Testis (tissue), 3 donors: ENCODE data around the gene LTBR. TPM values are rescaled to one million over a fixed set of nuclear protein-coding genes. Genes with fewer than 3 reads are reported as not detected.

Experiments used
- DNase-seq: peaks from one replicate; pipeline ENCODE4 v3.0.0-alpha.2; 2019
- H3K27ac ChIP-seq, 2 donors: fragments of 200-600 bp; sonication (generic); one replicate each; pipeline ENCODE4 v1.5.1; 2019
- H3K27me3 ChIP-seq: fragments of 200-600 bp; sonication (generic); one replicate; pipeline ENCODE4 v1.5.1; 2019
- H3K36me3 ChIP-seq: fragments of 200-600 bp; sonication (generic); one replicate; pipeline ENCODE4 v1.5.1; 2017; ENCODE audit warnings: low read depth; ENCODE audit errors: missing control alignments
- H3K4me1 ChIP-seq: fragments of 200-600 bp; sonication (generic); one replicate; pipeline ENCODE4 v1.5.1; 2019
- H3K4me3 ChIP-seq, 2 donors: fragments of 200-600 bp; sonication (generic); one replicate each; pipeline ENCODE4 v1.5.1; 2017 to 2019
- H3K9me3 ChIP-seq: fragments of 200-600 bp; sonication (generic); one replicate; pipeline ENCODE4 v1.5.1; 2017
- POLR2A ChIP-seq: fragments of 450-650 bp; IDR thresholded peaks from one replicate; pipeline ENCODE4 v1.6.1; 2017; ENCODE audit warnings: antibody characterized with exemption, mild to moderate bottlenecking, moderate library complexity
- WGBS, 2 donors: methylation state at CpG; one replicate each; pipeline ENCODE4 v1.1.5; 2018; 5-methylcytosine and 5-hydroxymethylcytosine counted together
- intact Hi-C: fragments of 100-400 bp; cut with DNase I; formaldehyde crosslinking; loops from one replicate; pipeline ENCODE4 v1.15.1; 2023; ENCODE audit warnings: low total_unique reads
- polyA plus RNA-seq: library from polyadenylated mRNA; stranded (reverse); fragments of 350-450 nt; fragmentation: Illumina TruSeq; extraction: RNeasy Lipid Tissue Mini Kit (QIAGEN cat#74804); gene quantifications from one replicate; pipeline ENCODE4 v1.2.3, GENCODE V29; 2014; ENCODE audit warnings: low read depth, low replicate concordance; ENCODE audit not compliant: insufficient read depth
- total RNA-seq, 2 donors: library from RNA; depleted of rRNA; stranded (reverse); fragments of >200 nt; gene quantifications; one replicate each; pipeline ENCODE4 v1.2.3, GENCODE V29; 2016
- TF ChIP-seq, protein P1 (sequence below), 3 experiments: fragments of 450-650 bp in 2 of 3; fragments of 200-600 bp in 1 of 3; sonication (generic) in 1 of 3; IDR thresholded peaks; one replicate each; pipeline ENCODE4 v1.5.1; 2016 to 2019; ENCODE audit warnings: antibody characterized with exemption in 3 of 3, mild to moderate bottlenecking in 2 of 3, moderate library complexity in 1 of 3

Gene LTBR
- total and polyA plus RNA-seq, 3 donors from 2014 or later, result 36.6 to 112 (median 81.3) TPM

GRCh38 chr12:6338955-6339354 is 45.0 kb upstream of the LTBR start:
- intact Hi-C loops, result loop anchor here (10.0 kb wide), 2 partner anchors 46 to 116 kb away; partner anchors contain the start of genes LTBR and TAPBPL
- Histone ChIP-seq H3K27me3 (no peaks in the 10 kb centered on the region), H3K36me3 (no peaks in the 10 kb centered on the region), H3K27ac (peak overlapping the region; percentile 94 to 98), H3K4me3 (peak overlapping the region in 1 of 2 donors; percentile 93), H3K4me1 (peaks cover 63% of the 10 kb centered on the region), H3K9me3 (no peaks in the 10 kb centered on the region)
- no peak for DNase-seq
- 41 to 45% methylated on average over 3 of the region's 3 CpGs for WGBS, 2 donors
- TF ChIP-seq POLR2A, result no peak
- TF ChIP-seq, protein P1, sequence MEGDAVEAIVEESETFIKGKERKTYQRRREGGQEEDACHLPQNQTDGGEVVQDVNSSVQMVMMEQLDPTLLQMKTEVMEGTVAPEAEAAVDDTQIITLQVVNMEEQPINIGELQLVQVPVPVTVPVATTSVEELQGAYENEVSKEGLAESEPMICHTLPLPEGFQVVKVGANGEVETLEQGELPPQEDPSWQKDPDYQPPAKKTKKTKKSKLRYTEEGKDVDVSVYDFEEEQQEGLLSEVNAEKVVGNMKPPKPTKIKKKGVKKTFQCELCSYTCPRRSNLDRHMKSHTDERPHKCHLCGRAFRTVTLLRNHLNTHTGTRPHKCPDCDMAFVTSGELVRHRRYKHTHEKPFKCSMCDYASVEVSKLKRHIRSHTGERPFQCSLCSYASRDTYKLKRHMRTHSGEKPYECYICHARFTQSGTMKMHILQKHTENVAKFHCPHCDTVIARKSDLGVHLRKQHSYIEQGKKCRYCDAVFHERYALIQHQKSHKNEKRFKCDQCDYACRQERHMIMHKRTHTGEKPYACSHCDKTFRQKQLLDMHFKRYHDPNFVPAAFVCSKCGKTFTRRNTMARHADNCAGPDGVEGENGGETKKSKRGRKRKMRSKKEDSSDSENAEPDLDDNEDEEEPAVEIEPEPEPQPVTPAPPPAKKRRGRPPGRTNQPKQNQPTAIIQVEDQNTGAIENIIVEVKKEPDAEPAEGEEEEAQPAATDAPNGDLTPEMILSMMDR (IDR thresholded peaks at IDR 0.05), result no peak

DNA sequence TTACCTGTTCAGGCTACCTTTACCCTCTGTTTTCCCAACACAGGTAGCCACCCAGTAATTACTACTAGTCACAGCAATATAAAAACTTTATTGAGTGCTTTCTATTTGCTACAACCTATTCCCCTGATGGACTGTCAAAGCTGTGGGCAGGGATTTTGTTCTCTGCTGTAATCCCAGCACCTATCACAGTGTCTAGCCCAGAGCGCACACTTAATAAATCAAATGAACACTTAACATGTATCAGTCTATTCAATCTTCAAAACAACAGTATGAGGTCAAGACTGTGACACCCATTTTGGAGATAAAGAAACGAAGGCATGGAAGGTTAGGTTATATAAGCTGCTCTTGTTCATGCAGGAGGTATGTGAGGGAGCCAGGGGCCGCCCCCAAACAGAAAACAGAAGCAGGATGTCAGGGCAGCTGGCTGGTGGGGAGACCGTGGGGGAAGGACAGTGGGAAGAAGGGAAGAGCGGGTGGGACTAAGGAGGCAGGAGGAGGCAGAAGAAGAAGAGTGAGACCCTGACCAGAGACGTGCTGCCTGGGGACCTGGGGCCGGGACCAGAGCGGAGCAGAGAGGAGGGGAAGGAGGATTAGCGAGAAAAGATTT is 43.8 kb upstream of the LTBR start:
- peak overlapping the region; percentile 94 to 98 for H3K27ac ChIP-seq
- peak overlapping the region; percentile 87 to 93 for H3K4me3 ChIP-seq
- H3K36me3 ChIP-seq, result no peaks in the 10 kb centered on the region
- H3K9me3 ChIP-seq, result no peaks in the 10 kb centered on the region
- intact Hi-C loops, result no loop called here
- peaks cover 53% of the 10 kb centered on the region for H3K4me1 ChIP-seq
- TF ChIP-seq, protein P1 (IDR thresholded peaks at IDR 0.05), result no peak
- no peak for TF ChIP-seq POLR2A
- WGBS, 2 donors, result 23 to 40% methylated on average over 9 of the region's 9 CpGs
- no peaks in the 10 kb centered on the region for H3K27me3 ChIP-seq
- peak; percentile 38 for DNase-seq

GRCh38 chr12:6340745-6341416 is 43.1 kb upstream of the LTBR start:
- peak overlapping the region; percentile 87 to 93 for H3K4me3 ChIP-seq
- no peaks in the 10 kb centered on the region for H3K27me3 ChIP-seq
- no peak for TF ChIP-seq POLR2A
- TF ChIP-seq, protein P1 (IDR thresholded peaks at IDR 0.05), result no peak
- H3K36me3 ChIP-seq, result no peaks in the 10 kb centered on the region
- H3K27ac ChIP-seq, result peak overlapping the region; percentile 94 to 98
- intact Hi-C loops, result no loop called here
- peaks cover 53% of the 10 kb centered on the region for H3K4me1 ChIP-seq
- DNase-seq, result no peak
- no peaks in the 10 kb centered on the region for H3K9me3 ChIP-seq
- WGBS, 2 donors, result 22 to 28% methylated on average over 15 of the region's 15 CpGs

GRCh38 chr12:6341417-6342139 is 42.4 kb upstream of the LTBR start, which contains the start of gene TNFRSF1A:
TNFRSF1A (minus strand) TSS chr12:6342076; CDS start chr12:6341814, 262 bp downstream.
- DNase-seq, result peak; percentile 87
- H3K4me1 ChIP-seq, result peaks cover 53% of the 10 kb centered on the region

More at GRCh38 chr12:6341417-6342139, 42.4 kb upstream of the LTBR start, which contains the start of gene TNFRSF1A:
- Histone ChIP-seq H3K4me3 (peak within 1 kb of the TSS; percentile 87 to 93), H3K36me3 (no peaks in the 10 kb centered on the region), H3K27ac (peak within 1 kb of the TSS; percentile 94 to 98), H3K9me3 (no peaks in the 10 kb centered on the region), H3K27me3 (no peaks in the 10 kb centered on the region)
- intact Hi-C loops, result no loop called here
- TF ChIP-seq, protein P1 (IDR thresholded peaks at IDR 0.05), result no peak
- no peak for TF ChIP-seq POLR2A
- WGBS, 2 donors, result 26 to 30% methylated on average over 12 to 21 of the region's 21 CpGs
